ENCODE results near the gene CRB3. TPM values are rescaled to one million over a fixed set of nuclear protein-coding genes. Genes with fewer than 3 reads are reported as not detected.

Gene CRB3
- total RNA-seq, 2 experiments from 2014 or later: 0.58 to 0.70 TPM

- Mint-ChIP-seq H3K4me3 (peak overlapping the region; percentile 83), H3K27ac (peak overlapping the region; percentile 68), H3K36me3 (ENCODE audit: low read depth) (peaks cover 13% of the 10 kb centered on the region), H3K27me3 (no peaks in the 10 kb centered on the region), H3K9me3 (peaks cover 3% of the 10 kb centered on the region), H3K4me1 (ENCODE audit: low read depth) (peaks cover 23% of the 10 kb centered on the region)
- POLR2A ChIA-PET: interaction anchor here (1.0 to 1.2 kb wide), 3 partner anchors 12 to 215 kb away, joined by 3 to 5 read pairs (median 3); no protein-coding TSS in a partner anchor
- CTCF ChIA-PET: interaction anchor here (1.2 kb wide), 1 partner anchor 209 kb away, joined by 3 read pairs; the partner anchor contains the start of gene TNFSF14
- TF ChIP-seq, protein P1, sequence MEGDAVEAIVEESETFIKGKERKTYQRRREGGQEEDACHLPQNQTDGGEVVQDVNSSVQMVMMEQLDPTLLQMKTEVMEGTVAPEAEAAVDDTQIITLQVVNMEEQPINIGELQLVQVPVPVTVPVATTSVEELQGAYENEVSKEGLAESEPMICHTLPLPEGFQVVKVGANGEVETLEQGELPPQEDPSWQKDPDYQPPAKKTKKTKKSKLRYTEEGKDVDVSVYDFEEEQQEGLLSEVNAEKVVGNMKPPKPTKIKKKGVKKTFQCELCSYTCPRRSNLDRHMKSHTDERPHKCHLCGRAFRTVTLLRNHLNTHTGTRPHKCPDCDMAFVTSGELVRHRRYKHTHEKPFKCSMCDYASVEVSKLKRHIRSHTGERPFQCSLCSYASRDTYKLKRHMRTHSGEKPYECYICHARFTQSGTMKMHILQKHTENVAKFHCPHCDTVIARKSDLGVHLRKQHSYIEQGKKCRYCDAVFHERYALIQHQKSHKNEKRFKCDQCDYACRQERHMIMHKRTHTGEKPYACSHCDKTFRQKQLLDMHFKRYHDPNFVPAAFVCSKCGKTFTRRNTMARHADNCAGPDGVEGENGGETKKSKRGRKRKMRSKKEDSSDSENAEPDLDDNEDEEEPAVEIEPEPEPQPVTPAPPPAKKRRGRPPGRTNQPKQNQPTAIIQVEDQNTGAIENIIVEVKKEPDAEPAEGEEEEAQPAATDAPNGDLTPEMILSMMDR (IDR thresholded peaks at IDR 0.05): peak; percentile 53
- peak; percentile 98 for DNase-seq
- ATAC-seq: peak; percentile 89
- intact Hi-C loops (cut with micrococcal nuclease): no loop called here
Observed at GRCh38 chr19:6460099-6460884, 3.8 kb upstream of the CRB3 start.

DNA sequence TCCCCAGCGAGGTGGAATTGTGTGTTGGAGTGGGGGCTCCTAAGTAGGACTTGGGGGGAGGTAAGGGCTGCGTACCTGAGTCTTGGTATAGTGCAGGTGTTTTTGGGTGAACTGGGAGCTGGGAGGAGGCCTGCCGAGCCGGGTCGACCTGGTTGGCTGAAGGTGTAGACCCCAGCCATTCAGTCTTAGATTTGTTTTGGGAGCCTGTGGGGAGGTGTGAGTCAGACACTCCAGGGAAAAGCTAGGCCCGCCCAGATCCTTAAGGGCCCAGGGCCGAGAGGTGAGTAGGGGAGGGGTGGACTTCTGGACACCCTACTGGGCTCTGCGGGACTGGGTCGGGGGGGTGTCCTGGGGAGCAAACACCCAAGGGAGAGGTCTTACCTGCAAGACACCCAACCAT is 935 bp downstream of the CRB3 start:
- no peak for ATAC-seq

DNA sequence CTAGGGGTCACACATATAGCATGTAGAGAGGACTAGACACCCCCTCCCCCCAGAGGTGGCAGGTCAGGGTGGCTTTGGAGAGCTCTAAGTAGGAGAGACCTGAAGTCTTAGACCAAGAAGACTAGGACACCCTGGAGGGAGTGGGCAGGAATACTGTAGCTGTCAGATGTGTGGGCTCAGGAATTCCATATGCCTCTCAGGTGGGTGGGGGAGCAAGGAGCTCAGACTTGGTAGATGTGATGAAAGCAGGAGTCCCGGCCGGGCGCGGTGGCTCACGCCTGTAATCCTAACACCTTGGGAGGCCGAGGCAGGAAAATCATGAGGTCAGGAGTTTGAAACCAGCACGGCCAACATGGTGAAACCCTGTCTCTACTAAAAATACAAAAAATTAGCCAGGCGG is 1.6 kb downstream of the CRB3 start:
- intact Hi-C loops (cut with micrococcal nuclease): no loop called here
- DNase-seq: no peak
- no peaks in the 10 kb centered on the region for H3K9me3 Mint-ChIP-seq
- H3K27ac Mint-ChIP-seq: no peak overlapping the region
- POLR2A ChIA-PET: interaction anchor here (0.7 to 2.0 kb wide), 3 partner anchors 12 to 46 kb away, joined by 3 to 9 read pairs (median 3); partner anchors contain the start of gene DENND1C
- TF ChIP-seq, protein P1 (IDR thresholded peaks at IDR 0.05): no peak
- no peaks in the 10 kb centered on the region for H3K27me3 Mint-ChIP-seq
- no peak overlapping the region for H3K4me3 Mint-ChIP-seq
- CTCF ChIA-PET: interaction anchor here (1.1 kb wide), 1 partner anchor 16 kb away, joined by 3 read pairs; the partner anchor contains the start of gene DENND1C
- ATAC-seq: no peak
- peaks cover 6% of the 10 kb centered on the region for H3K4me1 Mint-ChIP-seq (ENCODE audit: low read depth)
- H3K36me3 Mint-ChIP-seq (ENCODE audit: low read depth): peaks cover 9% of the 10 kb centered on the region

More for the DNA sequence above, 935 bp downstream of the CRB3 start:
- Mint-ChIP-seq H3K27me3 (no peaks in the 10 kb centered on the region), H3K27ac (no peak overlapping the region), H3K4me3 (no peak overlapping the region), H3K9me3 (no peaks in the 10 kb centered on the region), H3K36me3 (ENCODE audit: low read depth) (peaks cover 5% of the 10 kb centered on the region), H3K4me1 (ENCODE audit: low read depth) (peaks cover 10% of the 10 kb centered on the region)
- DNase-seq: no peak
- CTCF ChIA-PET: interaction anchor here (1.1 kb wide), 1 partner anchor 16 kb away, joined by 3 read pairs; the partner anchor contains the start of gene DENND1C
- TF ChIP-seq, protein P1 (IDR thresholded peaks at IDR 0.05): no peak
- POLR2A ChIA-PET: interaction anchor here (0.7 to 2.0 kb wide), 4 partner anchors 13 to 45 kb away, joined by 3 to 9 read pairs (median 3); partner anchors contain the start of gene DENND1C
- intact Hi-C loops (cut with micrococcal nuclease): no loop called here

DNA sequence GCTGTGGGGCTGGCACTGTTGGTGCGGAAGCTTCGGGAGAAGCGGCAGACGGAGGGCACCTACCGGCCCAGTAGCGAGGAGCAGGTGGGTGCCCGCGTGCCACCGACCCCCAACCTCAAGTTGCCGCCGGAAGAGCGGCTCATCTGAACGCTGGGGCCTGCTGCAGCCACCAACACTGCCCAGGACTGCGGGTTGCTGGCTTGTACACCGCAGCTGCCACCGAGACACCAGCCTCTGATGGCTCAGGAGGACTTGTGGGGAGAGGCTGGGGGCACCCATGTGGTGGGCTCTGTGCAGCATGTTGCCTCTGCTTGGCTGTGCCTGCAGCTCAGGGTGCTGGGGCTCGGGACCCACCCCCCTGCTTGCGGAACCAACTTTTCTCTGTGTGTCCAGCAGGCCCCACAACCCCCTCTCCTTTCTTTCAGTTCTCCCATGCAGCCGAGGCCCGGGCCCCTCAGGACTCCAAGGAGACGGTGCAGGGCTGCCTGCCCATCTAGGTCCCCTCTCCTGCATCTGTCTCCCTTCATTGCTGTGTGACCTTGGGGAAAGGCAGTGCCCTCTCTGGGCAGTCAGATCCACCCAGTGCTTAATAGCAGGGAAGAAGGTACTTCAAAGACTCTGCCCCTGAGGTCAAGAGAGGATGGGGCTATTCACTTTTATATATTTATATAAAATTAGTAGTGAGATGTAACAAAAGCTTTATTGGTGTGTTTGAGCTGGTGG is 2.6 kb downstream of the CRB3 start:
- CTCF ChIA-PET: no interaction called here

More for the DNA sequence above, 2.6 kb downstream of the CRB3 start:
- Mint-ChIP-seq H3K9me3 (no peaks in the 10 kb centered on the region), H3K4me3 (no peak overlapping the region), H3K36me3 (ENCODE audit: low read depth) (peaks cover 13% of the 10 kb centered on the region), H3K27ac (peak overlapping the region; percentile 34), H3K4me1 (ENCODE audit: low read depth) (peaks cover 6% of the 10 kb centered on the region), H3K27me3 (no peaks in the 10 kb centered on the region)
- TF ChIP-seq, protein P1 (IDR thresholded peaks at IDR 0.05): no peak
- DNase-seq (no peak), ATAC-seq (no peak)
- POLR2A ChIA-PET: interaction anchor here (1.1 to 2.0 kb wide), 2 partner anchors 15 kb away, joined by 4 to 9 read pairs; partner anchors contain the start of gene DENND1C
- intact Hi-C loops (cut with micrococcal nuclease): no loop called here

All from activated CD8-positive, alpha-beta T cell treated with anti-CD3 and anti-CD28 coated beads for 36 hours (primary cell).